T-cell (primary cell): ENCODE results near the gene BABAM2. TPM values are rescaled to one million over a fixed set of nuclear protein-coding genes. Genes with fewer than 3 reads are reported as not detected.

Source experiments
- ATAC-seq, 4 experiments: fragments of 200-7000 bp in 3 of 4; fragments of 150-1000 bp in 1 of 4; cut with Tn5 transposase; replicated peaks in 1 of 4; 1 replicate in 3 of 4; 2 replicates in 1 of 4; pipeline ENCODE4 v1.10.0; 2021; ENCODE audit warnings: moderate library complexity in 3 of 4, mild to moderate bottlenecking in 2 of 4, moderate number of reproducible peaks in 1 of 4
- CTCF ChIA-PET, 2 donors: fragments of 300-600 bp; sonication (Branson Sonifier 250); formaldehyde crosslinking; loops; one replicate each; lab custom pipeline; 2022; ENCODE audit warnings: antibody characterized with exemption in 2 of 2; lab: Charles Lee
- POLR2A ChIA-PET, 2 donors: fragments of 300-600 bp; sonication (Branson Sonifier 250); formaldehyde crosslinking; loops; one replicate each; lab custom pipeline; 2022; ENCODE audit warnings: antibody characterized with exemption in 2 of 2; lab: Charles Lee
- DNase-seq, 35 experiments: peaks; one replicate each; pipeline versions ENCODE4 v3.0.0 to v3.0.0-alpha.2; 2013 to 2023
- H3K27ac ChIP-seq: one replicate; pipeline ENCODE4 v1.5.1; 2013; ENCODE audit warnings: low read length
- H3K27me3 ChIP-seq, 2 experiments: replicated peaks in 1 of 2; 1 replicate in 1 of 2; 2 replicates in 1 of 2; pipeline versions ENCODE4 v1.6.1 to v1.7.0; 2013; ENCODE audit warnings: low read length in 1 of 2, mixed read lengths in 1 of 2; ENCODE audit not compliant: control insufficient read depth in 2 of 2, insufficient read depth in 2 of 2; ENCODE audit errors: extremely low read depth in 1 of 2
- H3K36me3 ChIP-seq, 2 donors: 1 replicate in 1 of 2; 2 replicates in 1 of 2; pipeline versions ENCODE4 v1.6.1 to v1.7.0; 2013; ENCODE audit warnings: low read length in 1 of 2; ENCODE audit not compliant: control insufficient read depth in 2 of 2, insufficient read depth in 1 of 2; ENCODE audit errors: extremely low read depth in 1 of 2
- H3K4me1 ChIP-seq, 2 experiments: 1 replicate in 1 of 2; 2 replicates in 1 of 2; pipeline versions ENCODE4 v1.6.1 to v1.7.0; 2013; ENCODE audit warnings: low read length in 2 of 2, mixed read lengths in 1 of 2; ENCODE audit not compliant: insufficient read depth in 2 of 2, control insufficient read depth in 1 of 2; ENCODE audit errors: extremely low read depth in 1 of 2
- H3K4me3 ChIP-seq, 2 donors: 1 replicate in 1 of 2; 2 replicates in 1 of 2; pipeline versions ENCODE4 v1.5.1 to v1.7.0; 2013; ENCODE audit warnings: mild to moderate bottlenecking in 2 of 2, low read length in 1 of 2, moderate library complexity in 1 of 2; ENCODE audit not compliant: control insufficient read depth in 1 of 2; ENCODE audit errors: extremely low read depth in 1 of 2
- H3K9me3 ChIP-seq: 2 replicates; pipeline ENCODE4 v1.7.0; 2013
- H3K27ac Mint-ChIP-seq, 2 donors: one replicate each; pipeline ENCODE4 v1.8.0; 2020 to 2021; ENCODE audit warnings: mild to moderate bottlenecking in 2 of 2, mixed read lengths in 2 of 2
- H3K27me3 Mint-ChIP-seq, 2 donors: one replicate each; pipeline ENCODE4 v1.8.0; 2021 to 2022; ENCODE audit warnings: mixed read lengths in 2 of 2
- H3K36me3 Mint-ChIP-seq: one replicate; pipeline ENCODE4 v1.8.0; 2021; ENCODE audit warnings: mixed read lengths
- H3K4me1 Mint-ChIP-seq, 3 donors: one replicate each; pipeline ENCODE4 v1.8.0; 2020 to 2022; ENCODE audit warnings: mixed read lengths in 3 of 3, mild to moderate bottlenecking in 1 of 3
- H3K4me3 Mint-ChIP-seq, 3 donors: one replicate each; pipeline ENCODE4 v1.8.0; 2020 to 2022; ENCODE audit warnings: mild to moderate bottlenecking in 3 of 3, mixed read lengths in 3 of 3, moderate library complexity in 3 of 3
- H3K9me3 Mint-ChIP-seq, 3 donors: one replicate each; pipeline ENCODE4 v1.8.0; 2020 to 2022; ENCODE audit warnings: mixed read lengths in 3 of 3
- WGBS: methylation state at CpG from one replicate; pipeline ENCODE4 v1.1.5; 2013; ENCODE audit warnings: missing lambda C conversion rate; ENCODE audit not compliant: insufficient coverage; 5-methylcytosine and 5-hydroxymethylcytosine counted together
- total RNA-seq, 35 experiments: library from RNA in 6 of 35; stranded (reverse) in 6 of 35; fragments of 120-200 nt in 1 of 35; gene quantifications; one replicate each; pipeline versions ENCODE4 v1.2.1 to v1.2.4 and lab custom pipeline; 2013 to 2026

BABAM2 gene
- total RNA-seq, 5 donors from 2014 or later (not counting 1 experiment from before 2014, with no cell fraction given) = 28.4 to 45.2 (median 37.4) TPM

GRCh38 chr2:28080911-28081310, 190.4 kb downstream of the BABAM2 start:
- DNase-seq (no peak), ATAC-seq (no peak)
- Histone ChIP-seq H3K9me3 (no peaks in the 10 kb centered on the region), H3K4me1 (peaks cover 0 to 9% of the 10 kb centered on the region in 2 experiments), H3K4me3 (no peak overlapping the region), H3K27ac (no peak overlapping the region), H3K27me3 (no peaks in the 10 kb centered on the region), H3K36me3 (no peaks in the 10 kb centered on the region)
- POLR2A ChIA-PET = no interaction called here
- CTCF ChIA-PET = no interaction called here
- WGBS = no CpG with 5 or more reads among the region's 5 CpGs
- Mint-ChIP-seq H3K9me3 (no peaks in the 10 kb centered on the region), H3K4me3 (no peak overlapping the region), H3K36me3 (peaks cover 4% of the 10 kb centered on the region), H3K27ac (no peak overlapping the region), H3K27me3 (no peaks in the 10 kb centered on the region), H3K4me1 (peaks cover 25 to 34% (median 32%) of the 10 kb centered on the region in 3 donors)

DNA sequence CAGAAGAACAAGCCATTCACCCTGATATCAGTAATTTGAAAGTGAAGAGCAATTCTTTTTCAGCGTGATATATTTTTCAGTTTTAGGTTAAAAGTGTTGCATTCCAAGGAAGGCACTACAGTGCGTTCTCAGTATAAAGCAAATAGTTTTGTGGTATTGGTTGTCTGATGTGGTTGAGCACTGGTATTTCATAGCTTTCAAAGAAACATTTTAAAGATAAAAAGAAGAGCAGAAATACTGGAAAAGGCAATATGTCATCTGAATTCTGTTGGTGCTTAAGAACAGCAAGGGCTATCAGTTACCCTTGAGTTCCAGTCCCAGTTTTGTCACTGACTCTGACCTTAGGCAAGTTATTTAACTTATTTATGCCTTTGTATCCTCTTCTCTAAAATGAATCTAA, 191.6 kb downstream of the BABAM2 start:
- Histone ChIP-seq H3K27me3 (no peaks in the 10 kb centered on the region), H3K4me3 (no peak overlapping the region), H3K4me1 (peaks cover 0 to 9% of the 10 kb centered on the region in 2 experiments), H3K9me3 (no peaks in the 10 kb centered on the region), H3K36me3 (no peaks in the 10 kb centered on the region), H3K27ac (no peak overlapping the region)
- Mint-ChIP-seq H3K9me3 (no peaks in the 10 kb centered on the region), H3K27me3 (no peaks in the 10 kb centered on the region), H3K4me3 (no peak overlapping the region), H3K27ac (no peak overlapping the region), H3K4me1 (peaks cover 25 to 34% (median 32%) of the 10 kb centered on the region in 3 donors), H3K36me3 (peaks cover 4% of the 10 kb centered on the region)
- DNase-seq = peak in 1 of 35 experiments; percentile 8
- ATAC-seq = peak in 1 of 4 experiments; percentile 64
- CTCF ChIA-PET = no interaction called here
- WGBS = no CpG with 5 or more reads among the region's 2 CpGs
- POLR2A ChIA-PET = no interaction called here

DNA sequence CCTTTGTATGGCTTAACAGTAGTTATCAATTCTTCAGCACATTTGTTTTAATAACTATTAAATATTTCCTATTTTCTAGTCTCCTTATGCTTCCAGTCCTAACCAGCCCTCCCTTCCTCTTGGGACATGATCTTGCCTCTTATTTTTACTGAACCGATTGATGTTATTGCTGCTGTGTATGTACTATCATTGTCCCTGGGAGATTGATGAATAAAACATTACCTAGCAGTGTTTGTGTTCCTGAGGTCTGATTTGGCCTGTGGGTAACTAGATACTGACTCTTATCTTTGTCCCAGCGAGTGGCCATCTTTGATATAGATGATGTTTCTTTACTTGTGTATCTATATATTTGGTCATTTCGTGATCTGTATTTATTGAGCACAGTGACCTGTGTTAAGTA, 192.9 kb downstream of the BABAM2 start:
- H3K27ac ChIP-seq = no peak overlapping the region
- H3K36me3 Mint-ChIP-seq = peaks cover 3% of the 10 kb centered on the region
- ATAC-seq = no peak
- POLR2A ChIA-PET = no interaction called here
- H3K9me3 ChIP-seq = no peaks in the 10 kb centered on the region
- H3K36me3 ChIP-seq = no peaks in the 10 kb centered on the region
- no peak for DNase-seq
- H3K27me3 Mint-ChIP-seq = no peaks in the 10 kb centered on the region
- peaks cover 25 to 34% (median 30%) of the 10 kb centered on the region in 3 donors for H3K4me1 Mint-ChIP-seq
- no peak overlapping the region for H3K4me3 Mint-ChIP-seq
- CTCF ChIA-PET = no interaction called here
- H3K27me3 ChIP-seq = no peaks in the 10 kb centered on the region
- H3K4me3 ChIP-seq = no peak overlapping the region
- no peaks in the 10 kb centered on the region for H3K9me3 Mint-ChIP-seq
- no peak overlapping the region for H3K27ac Mint-ChIP-seq
- WGBS = no CpG with 5 or more reads among the region's 3 CpGs
- H3K4me1 ChIP-seq = peaks cover 0 to 9% of the 10 kb centered on the region in 2 experiments

DNA sequence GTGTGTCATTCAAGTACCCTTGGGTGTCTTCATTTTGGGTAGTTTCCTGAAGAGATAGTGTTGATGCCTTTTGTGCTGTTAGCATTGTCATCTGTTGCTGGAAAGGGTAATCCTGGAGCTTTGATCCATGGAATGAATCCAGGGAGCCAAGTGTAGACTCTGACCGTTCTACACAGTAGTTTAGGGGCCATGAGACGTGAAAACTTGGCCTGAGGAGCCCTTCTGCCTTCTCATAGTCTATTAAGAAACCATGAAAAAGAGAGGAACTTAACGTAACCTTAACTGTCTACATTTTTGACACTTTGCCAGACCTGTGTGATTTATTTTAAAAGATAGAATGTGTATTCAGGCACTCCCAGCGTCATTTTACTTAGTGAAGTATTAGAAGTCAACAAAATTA, 194.0 kb downstream of the BABAM2 start:
- H3K4me3 ChIP-seq = no peak overlapping the region
- peaks cover 23 to 34% (median 29%) of the 10 kb centered on the region in 3 donors for H3K4me1 Mint-ChIP-seq
- DNase-seq = no peak
- no peaks in the 10 kb centered on the region for H3K27me3 ChIP-seq
- peaks cover 0 to 9% of the 10 kb centered on the region in 2 experiments for H3K4me1 ChIP-seq
- H3K27ac ChIP-seq = no peak overlapping the region
- no peak for ATAC-seq
- peaks cover 9% of the 10 kb centered on the region for H3K36me3 Mint-ChIP-seq
- no peaks in the 10 kb centered on the region for H3K36me3 ChIP-seq
- H3K27ac Mint-ChIP-seq = no peak overlapping the region
- H3K9me3 ChIP-seq = no peaks in the 10 kb centered on the region
- ChIA-PET POLR2A (interaction anchor here in 1 of 2 donors (0.7 kb wide), 1 partner anchor 462 kb away, joined by 3 read pairs; no protein-coding TSS in a partner anchor), CTCF (interaction anchor here in 1 of 2 donors (0.6 kb wide), 1 partner anchor 12 kb away, joined by 3 read pairs; no protein-coding TSS in a partner anchor)
- no peaks in the 10 kb centered on the region for H3K9me3 Mint-ChIP-seq
- H3K27me3 Mint-ChIP-seq = no peaks in the 10 kb centered on the region
- 83% methylated on average over 1 of the region's 4 CpGs for WGBS
- no peak overlapping the region for H3K4me3 Mint-ChIP-seq

DNA sequence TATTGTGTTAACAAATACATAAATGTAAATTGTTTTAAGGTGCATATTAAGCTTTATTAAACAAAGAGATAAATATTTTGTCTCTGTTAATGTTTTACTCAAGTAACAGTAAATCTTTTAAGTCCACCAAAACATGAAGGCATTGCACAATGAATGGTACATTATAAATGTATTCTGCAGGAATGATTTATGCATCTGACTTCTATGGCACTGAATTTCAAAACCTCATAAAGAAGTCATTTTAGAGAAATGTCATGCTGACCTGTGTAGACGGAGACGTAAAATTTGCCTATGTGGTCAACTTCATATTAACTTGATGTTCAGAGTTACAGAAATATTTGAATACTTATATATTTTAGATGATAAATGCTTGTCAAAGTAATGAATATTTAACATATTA, 194.7 kb downstream of the BABAM2 start:
- peaks cover 21 to 30% (median 27%) of the 10 kb centered on the region in 3 donors for H3K4me1 Mint-ChIP-seq
- H3K27me3 ChIP-seq = no peaks in the 10 kb centered on the region
- H3K4me1 ChIP-seq = peaks cover 0 to 9% of the 10 kb centered on the region in 2 experiments
- no peak overlapping the region for H3K4me3 Mint-ChIP-seq
- H3K27me3 Mint-ChIP-seq = no peaks in the 10 kb centered on the region
- ChIA-PET POLR2A (interaction anchor here in 1 of 2 donors (0.7 kb wide), 1 partner anchor 463 kb away, joined by 3 read pairs; no protein-coding TSS in a partner anchor), CTCF (no interaction called here)
- no peak overlapping the region for H3K27ac Mint-ChIP-seq
- H3K27ac ChIP-seq = no peak overlapping the region
- no CpG with 5 or more reads among the region's 2 CpGs for WGBS
- H3K9me3 ChIP-seq = no peaks in the 10 kb centered on the region
- DNase-seq (no peak), ATAC-seq (no peak)
- H3K9me3 Mint-ChIP-seq = no peaks in the 10 kb centered on the region
- no peak overlapping the region for H3K4me3 ChIP-seq
- H3K36me3 ChIP-seq = no peaks in the 10 kb centered on the region
- peaks cover 9% of the 10 kb centered on the region for H3K36me3 Mint-ChIP-seq

DNA sequence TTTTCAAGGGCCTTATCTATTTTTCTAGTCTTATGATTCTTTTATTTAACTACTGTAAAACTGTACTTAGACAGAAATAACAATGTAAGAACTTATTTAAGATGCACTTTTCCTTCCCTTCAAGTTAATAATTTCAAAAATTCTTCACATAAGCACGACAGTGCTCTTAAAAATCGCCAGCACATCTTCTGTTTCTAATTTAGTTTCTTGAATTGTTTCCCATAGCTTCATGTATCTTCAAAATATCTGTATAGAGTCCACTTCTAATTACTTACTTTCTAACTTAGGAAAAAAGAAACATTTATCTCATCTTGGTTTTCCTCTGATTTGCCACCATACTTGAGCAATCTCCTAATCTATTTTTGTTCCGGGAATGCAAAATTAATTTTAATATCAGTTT, 196.1 kb downstream of the BABAM2 start:
- WGBS = 100% methylated on average over 2 of the region's 3 CpGs
- no peak overlapping the region for H3K27ac Mint-ChIP-seq
- H3K36me3 Mint-ChIP-seq = peaks cover 11% of the 10 kb centered on the region
- Histone ChIP-seq H3K9me3 (no peaks in the 10 kb centered on the region), H3K4me1 (peaks cover 0 to 6% of the 10 kb centered on the region in 2 experiments), H3K4me3 (no peak overlapping the region), H3K27ac (no peak overlapping the region), H3K36me3 (no peaks in the 10 kb centered on the region), H3K27me3 (no peaks in the 10 kb centered on the region)
- DNase-seq = no peak
- H3K27me3 Mint-ChIP-seq = no peaks in the 10 kb centered on the region
- H3K9me3 Mint-ChIP-seq = no peaks in the 10 kb centered on the region
- H3K4me1 Mint-ChIP-seq = peaks cover 8 to 16% (median 13%) of the 10 kb centered on the region in 3 donors
- ChIA-PET POLR2A (no interaction called here), CTCF (no interaction called here)
- no peak for ATAC-seq
- no peak overlapping the region for H3K4me3 Mint-ChIP-seq
